H1 (cell line): ENCODE results near the gene PRIMA1. TPM values are rescaled to one million over a fixed set of nuclear protein-coding genes. Genes with fewer than 3 reads are reported as not detected.

ENCODE experiments used
- CTCF ChIA-PET: fragments of 300-600 bp; sonication (Branson Sonifier 250); formaldehyde crosslinking; loops from one replicate; lab custom pipeline; 2021; ENCODE audit not compliant: partially characterized antibody; lab: Charles Lee
- POLR2A ChIA-PET: fragments of 300-600 bp; sonication (Branson Sonifier 250); formaldehyde crosslinking; loops from one replicate; lab custom pipeline; 2021; ENCODE audit warnings: inconsistent platforms; ENCODE audit not compliant: partially characterized antibody; lab: Charles Lee
- DNase-seq, 2 experiments: peaks; one replicate each; pipeline versions ENCODE4 v3.0.0 to v3.0.0-alpha.2; 2010 to 2022; ENCODE audit warnings: low spot score in 2 of 2, low read depth in 1 of 2, mixed read lengths in 1 of 2
- FAIRE-seq: peaks from 2 replicates; lab custom pipeline; 2011; peaks lifted over from hg19 to GRCh38; lab: Jason Lieb, UNC
- H2AFZ ChIP-seq: 2 replicates; pipeline ENCODE4 v1.8.1; 2012; ENCODE audit warnings: low read length, inconsistent platforms
- H2AK5ac ChIP-seq: 2 replicates; pipeline ENCODE4 v1.6.1; 2013; ENCODE audit warnings: low read depth, low read length
- H2BK120ac ChIP-seq: replicated peaks from 2 replicates; pipeline ENCODE3; 2013; ENCODE audit warnings: low read depth, low read length, inconsistent platforms
- H2BK12ac ChIP-seq: 2 replicates; pipeline ENCODE4 v1.6.1; 2013; ENCODE audit warnings: low read depth, low read length
- H2BK15ac ChIP-seq: 2 replicates; pipeline ENCODE4 v1.6.1; 2013; ENCODE audit warnings: low read length
- H2BK20ac ChIP-seq: 2 replicates; pipeline ENCODE4 v1.6.1; 2013; ENCODE audit warnings: low read length
- H2BK5ac ChIP-seq: 2 replicates; pipeline ENCODE4 v1.6.1; 2013; ENCODE audit warnings: low read depth, low read length
- H3K14ac ChIP-seq: 2 replicates; pipeline ENCODE4 v1.6.1; 2013; ENCODE audit warnings: inconsistent platforms; ENCODE audit not compliant: insufficient read length
- H3K18ac ChIP-seq: 2 replicates; pipeline ENCODE4 v1.6.1; 2013; ENCODE audit warnings: low read length; ENCODE audit errors: extremely low read depth
- H3K23ac ChIP-seq: 2 replicates; pipeline ENCODE4 v1.6.1; 2013; ENCODE audit warnings: inconsistent platforms; ENCODE audit not compliant: insufficient read length
- H3K23me2 ChIP-seq: 2 replicates; pipeline ENCODE4 v1.6.1; 2013; ENCODE audit warnings: low read depth, low read length
- H3K27ac ChIP-seq: 2 replicates; pipeline ENCODE4 v1.6.1; 2011; ENCODE audit warnings: low read depth, low read length, inconsistent platforms
- H3K27me3 ChIP-seq, 4 experiments: replicated peaks in 1 of 4; 1 replicate in 1 of 4; 2 replicates in 3 of 4; pipeline versions ENCODE4 v1.6.1 to v1.8.1; 2011 to 2013; ENCODE audit warnings: low read length in 3 of 4, mild to moderate bottlenecking in 3 of 4, inconsistent platforms in 2 of 4, mixed read lengths in 2 of 4, moderate library complexity in 1 of 4; ENCODE audit not compliant: control insufficient read depth in 3 of 4, insufficient read depth in 3 of 4; ENCODE audit errors: extremely low read depth in 1 of 4
- H3K36me3 ChIP-seq, 4 experiments: 2 replicates each; pipeline versions ENCODE4 v1.6.1 to v1.8.1; 2011 to 2013; ENCODE audit warnings: mild to moderate bottlenecking in 4 of 4, low read length in 3 of 4, moderate library complexity in 2 of 4, control low read depth in 1 of 4, inconsistent platforms in 1 of 4; ENCODE audit not compliant: insufficient read depth in 4 of 4, control insufficient read depth in 2 of 4
- H3K4ac ChIP-seq: replicated peaks from 2 replicates; pipeline ENCODE3; 2013; ENCODE audit warnings: low read length, low read depth, mixed read lengths, inconsistent platforms; ENCODE audit not compliant: insufficient read length
- H3K4me1 ChIP-seq, 4 experiments: replicated peaks in 1 of 4; 1 replicate in 1 of 4; 2 replicates in 3 of 4; pipeline versions ENCODE4 v1.6.1 to v1.8.1; 2011 to 2013; ENCODE audit warnings: low read length in 3 of 4, inconsistent platforms in 2 of 4, mixed read lengths in 1 of 4; ENCODE audit not compliant: insufficient read depth in 4 of 4, control insufficient read depth in 3 of 4
- H3K4me2 ChIP-seq, 2 experiments: 2 replicates each; pipeline versions ENCODE4 v1.6.1 to v1.8.1; 2011 to 2013; ENCODE audit warnings: low read depth in 2 of 2, low read length in 2 of 2, control low read depth in 1 of 2, inconsistent platforms in 1 of 2, mild to moderate bottlenecking in 1 of 2; ENCODE audit not compliant: insufficient read depth in 1 of 2
- H3K4me3 ChIP-seq, 4 experiments: fragments of 200-600, 300-600 bp in 1 of 4; sonication (generic), shearing (Covaris generic), sonication (Bioruptor Twin) in 1 of 4; 2 replicates each; pipeline versions ENCODE4 v1.5.1 to v1.8.1; 2011 to 2016; ENCODE audit warnings: low read length in 4 of 4, low read depth in 3 of 4, control low read depth in 2 of 4, inconsistent platforms in 2 of 4, mild to moderate bottlenecking in 2 of 4, mixed read lengths in 1 of 4, moderate library complexity in 1 of 4; ENCODE audit not compliant: insufficient read depth in 2 of 4; ENCODE audit errors: extremely low read depth in 1 of 4
- H3K56ac ChIP-seq: replicated peaks from 2 replicates; pipeline ENCODE3; 2013; ENCODE audit warnings: low read depth, mild to moderate bottlenecking, mixed read lengths, low read length, inconsistent platforms; ENCODE audit not compliant: insufficient read length
- H3K79me1 ChIP-seq: 2 replicates; pipeline ENCODE4 v1.6.1; 2013; ENCODE audit warnings: low read depth, low read length, control low read depth
- H3K79me2 ChIP-seq, 2 experiments: 2 replicates each; pipeline versions ENCODE4 v1.6.1 to v1.8.1; 2012 to 2013; ENCODE audit warnings: low read length in 2 of 2, mild to moderate bottlenecking in 2 of 2, inconsistent platforms in 1 of 2; ENCODE audit not compliant: insufficient read depth in 2 of 2, control insufficient read depth in 1 of 2
- H3K9ac ChIP-seq, 4 experiments: replicated peaks in 1 of 4; 1 replicate in 1 of 4; 2 replicates in 3 of 4; pipeline versions ENCODE4 v1.6.1 to v1.8.1; 2011 to 2013; ENCODE audit warnings: low read depth in 3 of 4, low read length in 3 of 4, control low read depth in 2 of 4, mild to moderate bottlenecking in 2 of 4, moderate library complexity in 2 of 4, inconsistent platforms in 1 of 4; ENCODE audit errors: extremely low read depth in 1 of 4
- H3K9me3 ChIP-seq, 2 experiments: 2 replicates each; pipeline versions ENCODE4 v1.6.1 to v1.8.1; 2012 to 2013; ENCODE audit warnings: mild to moderate bottlenecking in 2 of 2, moderate library complexity in 2 of 2, control low read depth in 1 of 2, inconsistent platforms in 1 of 2, low read depth in 1 of 2, low read length in 1 of 2, mixed read lengths in 1 of 2; ENCODE audit not compliant: insufficient read depth in 2 of 2
- H4K20me1 ChIP-seq, 2 experiments: replicated peaks in 1 of 2; 2 replicates each; pipeline versions ENCODE3 to v1.8.1; 2011 to 2013; ENCODE audit warnings: inconsistent platforms in 2 of 2, low read length in 2 of 2, mild to moderate bottlenecking in 1 of 2; ENCODE audit not compliant: insufficient read depth in 2 of 2, control insufficient read depth in 1 of 2
- H4K5ac ChIP-seq: 2 replicates; pipeline ENCODE4 v1.6.1; 2013; ENCODE audit warnings: low read length, low read depth, mixed read lengths, inconsistent platforms; ENCODE audit not compliant: insufficient read length
- H4K8ac ChIP-seq: 2 replicates; pipeline ENCODE4 v1.8.0; 2013; ENCODE audit warnings: mild to moderate bottlenecking, moderate library complexity, low read length, inconsistent platforms; ENCODE audit not compliant: insufficient read depth; ENCODE audit errors: extremely low read depth
- H4K91ac ChIP-seq: replicated peaks from 2 replicates; pipeline ENCODE3; 2013; ENCODE audit warnings: low read length, mixed read lengths, inconsistent platforms; ENCODE audit not compliant: insufficient read length
- ASH2L ChIP-seq: fragments of 200-600, 300-600 bp; sonication (generic); IDR thresholded peaks from one replicate; pipeline ENCODE4 v1.7.1; 2017; ENCODE audit warnings: low read length
- BACH1 ChIP-seq: IDR thresholded peaks from 2 replicates; pipeline ENCODE4 v1.6.1; 2012; ENCODE audit warnings: low read length, improper control_type of control experiment
- CBX5 ChIP-seq: fragments of 300-800, 300-1000 bp; sonication (generic); IDR thresholded peaks from 2 replicates; pipeline ENCODE4 v1.7.1; 2016; ENCODE audit warnings: antibody characterized with exemption, low read length, low read depth
- EZH2 ChIP-seq: fragments of 200-600 bp; sonication (generic); IDR thresholded peaks from 2 replicates; pipeline ENCODE4 v1.7.1; 2012; ENCODE audit warnings: low read depth, mild to moderate bottlenecking, moderate library complexity, low read length, inconsistent platforms; ENCODE audit not compliant: severe bottlenecking
- GABPA ChIP-seq: IDR thresholded peaks from 2 replicates; pipeline ENCODE4 v1.6.1; 2011; ENCODE audit warnings: mild to moderate bottlenecking, low read length, moderate library complexity, borderline replicate concordance; ENCODE audit not compliant: insufficient read depth
- RNF2 ChIP-seq: fragments of 200-900, 300-1000 bp; sonication (generic); IDR thresholded peaks from 2 replicates; pipeline ENCODE4 v1.7.1; 2016; ENCODE audit warnings: borderline replicate concordance, low read depth, mild to moderate bottlenecking, antibody characterized with exemption, low read length; ENCODE audit not compliant: poor library complexity, severe bottlenecking; ENCODE audit errors: missing control alignments
- SIN3A ChIP-seq, 2 experiments: IDR thresholded peaks in 1 of 2; conservative IDR thresholded peaks in 1 of 2; 2 replicates each; pipeline ENCODE4 v1.6.1; 2011 to 2012; ENCODE audit warnings: low read length in 2 of 2, improper control_type of control experiment in 1 of 2, low read depth in 1 of 2, mild to moderate bottlenecking in 1 of 2
- TEAD4 ChIP-seq: IDR thresholded peaks from 2 replicates; pipeline ENCODE4 v1.6.1; 2012; ENCODE audit warnings: low read depth, low read length, inconsistent platforms, mixed read lengths
- USF2 ChIP-seq: IDR thresholded peaks from 2 replicates; pipeline ENCODE4 v1.6.1; 2011; ENCODE audit warnings: low read length, improper control_type of control experiment
- ZNF274 ChIP-seq: IDR thresholded peaks from 2 replicates; pipeline ENCODE4 v1.7.0; 2012; ENCODE audit warnings: low read length, borderline replicate concordance; ENCODE audit errors: extremely low read depth
- WGBS, 2 experiments: shearing (Covaris generic) in 1 of 2; methylation state at CpG; one replicate each; pipeline versions ENCODE4 v1.1.6 to v1.1.7; 2013 to 2015; ENCODE audit warnings: low lambda C conversion rate in 2 of 2, mixed read lengths in 2 of 2, inconsistent platforms in 1 of 2, low coverage in 1 of 2, missing lambda C conversion rate in 1 of 2; ENCODE audit not compliant: insufficient replicate concordance in 2 of 2, insufficient coverage in 1 of 2, insufficient read length in 1 of 2; ENCODE audit errors: extremely low coverage in 1 of 2, missing lambda C conversion rate in 1 of 2; 5-methylcytosine and 5-hydroxymethylcytosine counted together
- polyA plus RNA-seq, 7 experiments: library from polyadenylated mRNA; depleted of rRNA in 3 of 7; stranded (reverse) in 5 of 7; unstranded in 2 of 7; fragments of >200 nt in 5 of 7; fragments of 200-250 nt in 2 of 7; gene quantifications; 1 replicate in 5 of 7; 2 replicates in 1 of 7; 4 replicates in 1 of 7; pipeline versions ENCODE4 v1.2.1 to v1.2.3, GENCODE V29; 2011 to 2013; ENCODE audit warnings: missing spikeins in 2 of 7, mixed read lengths in 2 of 7
- total RNA-seq: library from RNA; stranded (reverse); fragmentation: NEBNext Ultra II Directional; extraction: Animal tissue kit (Norgen Biotek cat#: 25700); gene quantifications from 2 replicates; pipeline ENCODE4 v1.2.1, GENCODE V29; 2021
- TF ChIP-seq, protein P1 (sequence below): IDR thresholded peaks from 2 replicates; pipeline ENCODE4 v1.6.1; 2012; ENCODE audit warnings: inconsistent platforms

Gene PRIMA1
- total and polyA plus RNA-seq, 2 of the 8 experiments (the other 6 are each of a cell fraction or from before 2014, with no cell fraction given), result 2.8 to 4.5 TPM

GRCh38 chr14:93717668-93718320, 70.5 kb downstream of the PRIMA1 start:
- CTCF ChIA-PET, result interaction anchor here (1.4 kb wide), 1 partner anchor 186 kb away, joined by 4 read pairs; no protein-coding TSS in a partner anchor
- 94% methylated on average over 13 of the region's 13 CpGs; no CpG with 5 or more reads in 1 of the 2 experiments for WGBS, 2 experiments
- Histone ChIP-seq H3K27me3 (no peaks in the 10 kb centered on the region), H2BK120ac (no peak overlapping the region), H3K4me2 (no peak overlapping the region), H3K14ac (no peak overlapping the region), H3K79me2 (no peaks in the 10 kb centered on the region), H3K4ac (no peak overlapping the region), H2AFZ (no peak overlapping the region), H3K4me3 (no peak overlapping the region), H3K56ac (no peak overlapping the region), H3K9ac (no peak overlapping the region), H3K36me3 (no peaks in the 10 kb centered on the region), H3K18ac (no peak overlapping the region; the same call in 1 of the 2 replicates), H2BK15ac (no peak overlapping the region), H4K8ac (no peak overlapping the region), H2BK12ac (no peak overlapping the region), H4K20me1 (peaks cover 0 to 4% of the 10 kb centered on the region in 2 experiments), H4K5ac (no peak overlapping the region), H2BK5ac (no peak overlapping the region), H3K9me3 (no peaks in the 10 kb centered on the region), H4K91ac (no peak overlapping the region), H2AK5ac (no peak overlapping the region), H3K23me2 (peaks cover 6% of the 10 kb centered on the region; the same call in 1 of the 2 replicates), H2BK20ac (no peak overlapping the region), H3K79me1 (no peaks in the 10 kb centered on the region), H3K23ac (no peak overlapping the region), H3K4me1 (peaks cover under 1 to 6% (median 4%) of the 10 kb centered on the region in 4 experiments; a peak in 6 of 7 replicates), H3K27ac (no peak overlapping the region)
- FAIRE-seq (no peak), DNase-seq (no peak)
- POLR2A ChIA-PET, result no interaction called here
- TF ChIP-seq ASH2L, result no peak
- no peak for TF ChIP-seq USF2
- TF ChIP-seq GABPA, result no peak
- TF ChIP-seq ZNF274, result no peak
- TF ChIP-seq CBX5, result no peak
- TF ChIP-seq EZH2, result no peak
- TF ChIP-seq SIN3A (conservative IDR thresholded peaks at IDR 0.05 in 1 of 2, IDR thresholded peaks at IDR 0.05 in 1 of 2; ENCODE audit: low read depth in 1 of 2, low read length in 2 of 2), result no peak
- TF ChIP-seq TEAD4, result no peak
- TF ChIP-seq, protein P1, sequence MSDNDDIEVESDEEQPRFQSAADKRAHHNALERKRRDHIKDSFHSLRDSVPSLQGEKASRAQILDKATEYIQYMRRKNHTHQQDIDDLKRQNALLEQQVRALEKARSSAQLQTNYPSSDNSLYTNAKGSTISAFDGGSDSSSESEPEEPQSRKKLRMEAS, result no peak
- TF ChIP-seq BACH1, result no peak
- TF ChIP-seq RNF2, result no peak
